Glutamatergic neuron (in vitro differentiated cells): Measurements from ENCODE around the gene AGAP3. TPM values are rescaled to one million over a fixed set of nuclear protein-coding genes. Genes with fewer than 3 reads are reported as not detected.

Experiments
- DNase-seq: peaks from one replicate; pipeline ENCODE4 v3.0.0; 2022
- H3K27ac Mint-ChIP-seq: one replicate; pipeline ENCODE4 v1.8.0; 2020; ENCODE audit warnings: mild to moderate bottlenecking, mixed read lengths, inconsistent platforms; ENCODE audit not compliant: unreplicated experiment
- H3K27me3 Mint-ChIP-seq: one replicate; pipeline ENCODE4 v1.8.0; 2020; ENCODE audit warnings: mild to moderate bottlenecking, moderate library complexity, mixed read lengths, inconsistent platforms; ENCODE audit not compliant: unreplicated experiment
- H3K36me3 Mint-ChIP-seq: one replicate; pipeline ENCODE4 v1.8.0; 2020; ENCODE audit warnings: mild to moderate bottlenecking, mixed read lengths, inconsistent platforms; ENCODE audit not compliant: unreplicated experiment
- H3K4me1 Mint-ChIP-seq: one replicate; pipeline ENCODE4 v1.8.0; 2020; ENCODE audit warnings: mild to moderate bottlenecking, low read depth, mixed read lengths, inconsistent platforms; ENCODE audit not compliant: unreplicated experiment
- H3K4me3 Mint-ChIP-seq: one replicate; pipeline ENCODE4 v1.8.0; 2020; ENCODE audit warnings: mild to moderate bottlenecking, mixed read lengths, inconsistent platforms; ENCODE audit not compliant: unreplicated experiment
- H3K9me3 Mint-ChIP-seq: one replicate; pipeline ENCODE4 v1.8.0; 2020; ENCODE audit warnings: mild to moderate bottlenecking, moderate library complexity, mixed read lengths, inconsistent platforms; ENCODE audit not compliant: unreplicated experiment
- CTCF ChIP-seq: fragments of 200-600 bp; sonication (generic); IDR thresholded peaks from one replicate; pipeline ENCODE4 v1.5.0; 2021; ENCODE audit not compliant: partially characterized antibody, unreplicated experiment
- total RNA-seq: library from RNA; stranded (reverse); fragmentation: NEBNext Ultra II Directional; extraction: Animal tissue kit (Norgen Biotek cat#: 25700); gene quantifications from one replicate; pipeline ENCODE4 v1.2.1, GENCODE V29; 2021; ENCODE audit not compliant: unreplicated experiment

Gene AGAP3
- total RNA-seq, 1 donor from 2014 or later, result 406 TPM

DNA sequence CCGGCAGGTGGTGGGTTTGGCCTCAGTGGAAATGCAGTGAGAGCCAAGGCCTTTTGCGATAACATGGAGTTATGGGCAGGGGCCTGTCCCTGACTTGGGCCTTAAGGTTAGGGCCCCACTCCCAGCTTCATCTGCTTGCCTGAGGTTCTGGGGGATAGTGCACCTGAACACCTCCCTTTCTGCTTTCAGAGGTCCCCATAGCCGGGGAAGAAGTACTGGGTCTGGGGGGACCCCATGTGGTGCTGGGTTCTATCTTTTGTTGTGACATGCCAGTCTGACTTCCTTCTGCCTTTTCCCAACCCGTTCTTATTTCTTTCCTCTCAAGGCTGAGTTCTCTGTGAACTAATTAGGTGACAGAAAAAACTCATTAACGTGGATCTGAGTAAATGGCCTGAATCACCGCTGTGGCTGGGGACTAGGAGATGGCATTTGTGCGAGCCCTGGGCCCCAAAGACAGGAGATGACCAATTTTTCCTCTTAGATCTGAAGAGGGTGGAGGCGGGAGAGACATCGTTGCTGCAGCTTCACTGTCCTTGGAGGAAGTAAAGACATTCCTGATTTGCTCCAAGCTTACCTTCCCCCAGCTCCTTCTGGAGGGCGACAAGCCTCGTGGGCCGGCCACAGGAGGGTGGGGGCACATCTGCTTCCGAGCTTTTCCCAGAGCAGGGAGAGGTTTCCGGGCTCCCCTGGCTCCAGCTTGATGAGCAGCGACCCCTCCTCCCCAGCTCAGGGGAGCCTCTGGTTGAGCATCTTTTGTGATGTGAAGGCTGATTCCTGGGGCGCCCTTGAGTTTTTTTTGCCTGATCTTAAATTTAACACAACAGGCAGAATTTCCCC is 2.0 kb downstream of the AGAP3 start:
- H3K27me3 Mint-ChIP-seq, result peaks cover 40% of the 10 kb centered on the region
- peaks cover 39% of the 10 kb centered on the region for H3K9me3 Mint-ChIP-seq
- no peak for DNase-seq
- H3K4me3 Mint-ChIP-seq, result peak overlapping the region; percentile 98
- H3K27ac Mint-ChIP-seq, result peak overlapping the region; percentile 100
- H3K36me3 Mint-ChIP-seq, result peaks cover 5% of the 10 kb centered on the region
- peaks cover 34% of the 10 kb centered on the region for H3K4me1 Mint-ChIP-seq
- TF ChIP-seq CTCF, result no peak

DNA sequence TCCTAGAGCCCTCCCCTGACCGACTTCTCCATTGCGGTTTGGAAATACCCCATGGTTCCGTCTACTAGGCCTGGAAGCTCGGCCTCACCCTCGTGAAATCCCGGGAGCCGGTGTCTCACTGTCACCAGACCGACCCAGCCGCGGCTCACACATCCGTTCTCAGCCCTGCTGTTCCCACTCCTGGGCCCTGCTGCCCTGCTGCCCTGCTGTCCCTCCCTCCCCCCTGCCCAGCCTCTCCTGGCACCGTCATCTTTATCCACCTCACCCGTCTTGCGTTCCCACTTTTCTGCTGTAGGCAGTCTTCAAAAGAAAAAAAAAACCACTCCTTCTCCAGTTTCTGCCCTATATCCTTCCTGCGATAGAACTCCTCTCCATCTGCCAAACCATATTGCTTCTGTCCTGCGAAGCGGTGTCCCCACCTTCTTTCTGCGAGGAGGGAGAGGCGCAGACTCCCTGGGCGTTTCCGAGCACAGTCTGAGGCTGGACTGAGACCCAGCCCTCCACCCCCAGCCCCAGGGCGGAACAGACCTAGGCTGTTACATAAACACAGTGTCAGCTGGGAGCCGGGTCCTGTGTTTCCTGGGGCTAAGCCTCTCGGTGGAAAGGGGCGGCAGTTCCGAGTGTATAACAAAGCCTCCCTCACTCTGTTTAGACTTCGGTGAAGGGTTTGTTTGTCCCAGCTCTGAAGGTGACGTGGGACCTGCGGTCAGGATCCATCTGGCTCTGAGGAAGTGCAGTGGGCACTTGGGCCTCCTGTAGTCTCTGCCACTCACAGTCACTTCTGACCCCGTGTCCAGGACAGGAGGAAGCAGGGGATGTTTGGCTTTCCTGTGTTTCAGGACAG is 2.8 kb downstream of the AGAP3 start:
- Mint-ChIP-seq H3K4me1 (peaks cover 40% of the 10 kb centered on the region), H3K27me3 (peaks cover 40% of the 10 kb centered on the region), H3K36me3 (peaks cover 5% of the 10 kb centered on the region), H3K27ac (peak overlapping the region; percentile 100), H3K4me3 (peak overlapping the region; percentile 98), H3K9me3 (peaks cover 39% of the 10 kb centered on the region)
- peak; percentile 83 for DNase-seq
- TF ChIP-seq CTCF, result no peak

DNA sequence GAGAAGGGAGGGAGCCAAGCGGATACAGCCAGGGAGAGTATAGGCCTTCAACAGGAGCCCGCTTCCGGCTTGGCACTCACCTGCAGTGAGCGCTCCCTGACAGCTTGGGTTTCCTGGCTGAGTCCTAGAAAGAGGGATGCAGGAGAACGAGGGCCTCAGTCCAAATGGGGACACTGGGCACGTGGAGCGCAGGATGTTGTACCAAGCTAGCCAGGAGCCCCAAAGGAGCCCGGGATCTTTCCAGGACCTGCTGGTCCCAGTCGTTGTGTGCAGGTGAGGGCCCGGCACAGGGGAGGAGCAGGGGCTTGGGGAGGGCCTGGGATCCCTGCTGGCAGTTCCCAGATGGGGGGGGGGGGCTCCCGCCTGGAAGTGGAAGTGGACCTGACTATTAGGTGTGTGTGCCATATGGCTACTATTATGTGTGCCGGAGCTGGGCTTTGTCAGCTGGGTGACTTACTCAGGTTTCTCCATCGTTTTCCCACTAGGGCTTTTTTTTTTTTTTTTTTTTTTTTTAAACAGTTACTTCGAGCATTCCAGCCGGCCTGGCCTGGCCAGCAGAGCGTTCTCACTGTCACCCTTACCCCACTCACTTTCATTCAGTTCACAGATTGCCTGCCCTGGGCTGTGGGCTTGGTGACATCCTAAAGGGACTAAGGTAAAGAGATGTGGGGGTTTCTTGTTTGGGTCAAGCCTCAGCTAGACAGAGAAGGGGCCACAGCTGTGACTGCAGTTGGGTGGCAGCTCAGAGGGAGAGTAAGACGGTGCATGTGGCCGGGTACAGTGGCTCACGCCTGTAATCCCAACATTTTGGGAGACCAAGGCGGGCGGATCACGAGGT is 3.8 kb downstream of the AGAP3 start:
- Mint-ChIP-seq H3K9me3 (peaks cover 35% of the 10 kb centered on the region), H3K27ac (peak overlapping the region; percentile 100), H3K4me3 (peak overlapping the region; percentile 98), H3K4me1 (peaks cover 42% of the 10 kb centered on the region), H3K27me3 (peaks cover 37% of the 10 kb centered on the region), H3K36me3 (peaks cover 5% of the 10 kb centered on the region)
- no peak for DNase-seq
- no peak for TF ChIP-seq CTCF

DNA sequence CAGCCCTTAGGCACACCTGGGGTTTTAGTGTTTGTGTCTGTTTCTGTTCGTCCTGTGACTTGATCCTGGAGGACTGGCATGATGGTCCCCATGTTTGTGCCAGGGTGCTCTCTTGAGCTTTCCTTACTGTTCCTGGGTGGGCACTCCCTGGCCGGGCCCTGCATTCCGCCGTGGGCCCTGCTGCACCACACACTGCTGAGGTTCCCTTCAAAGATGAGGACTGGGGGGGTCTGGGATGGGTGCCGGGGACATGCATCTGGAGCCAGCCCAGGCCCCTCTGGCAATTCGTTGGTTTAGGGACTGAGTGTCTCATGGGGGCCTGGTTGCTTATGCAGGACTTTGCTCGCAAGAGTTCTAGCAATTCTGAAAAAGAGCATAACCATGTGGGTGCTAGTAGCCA is 4.7 kb downstream of the AGAP3 start:
- no peak for DNase-seq
- no peak for TF ChIP-seq CTCF
- Mint-ChIP-seq H3K27ac (peak overlapping the region; percentile 89), H3K4me1 (peaks cover 42% of the 10 kb centered on the region), H3K36me3 (peaks cover 5% of the 10 kb centered on the region), H3K9me3 (peaks cover 26% of the 10 kb centered on the region), H3K27me3 (peaks cover 28% of the 10 kb centered on the region), H3K4me3 (peak overlapping the region; percentile 80)
